ENCODE data around the gene DNASE1L3.
"Not testable (repeated sequence)": the region's sequence is repeated elsewhere in the genome, so short reads cannot be mapped to it uniquely, and the experiment has no call there.

Gene DNASE1L3

GRCh38 chr3:58210761-58211460 is at the start of gene DNASE1L3:
TSS of gene DNASE1L3 (minus strand) at chr3:58210972. CDS start at chr3:58210906, 66 bp downstream.
- Mint-ChIP-seq H3K27ac (peak within 1 kb of the TSS; percentile 80), H3K36me3 (no peaks in the 10 kb centered on the region), H3K4me3 (no peak within 1 kb of the TSS), H3K4me1 (peaks cover 49% of the 10 kb centered on the region), H3K27me3 (no peaks in the 10 kb centered on the region), H3K9me3 (no peaks in the 10 kb centered on the region)
- no peak for ATAC-seq

- peaks cover 19% of the 10 kb centered on the region for H3K4me1 Mint-ChIP-seq
- no peaks in the 10 kb centered on the region for H3K27me3 Mint-ChIP-seq
- H3K27ac Mint-ChIP-seq: peak overlapping the region; percentile 55
- peaks cover 47% of the 10 kb centered on the region for H3K36me3 Mint-ChIP-seq
- no peak overlapping the region for H3K4me3 Mint-ChIP-seq
- no peaks in the 10 kb centered on the region for H3K9me3 Mint-ChIP-seq
- ATAC-seq: peak; percentile 83
Measured at GRCh38 chr3:58260261-58260731, 49.5 kb upstream of the DNASE1L3 start.

GRCh38 chr3:58258392-58259055 is 47.8 kb upstream of the DNASE1L3 start:
- no peaks in the 10 kb centered on the region for H3K9me3 Mint-ChIP-seq
- H3K27me3 Mint-ChIP-seq: no peaks in the 10 kb centered on the region
- H3K4me1 Mint-ChIP-seq: peaks cover 19% of the 10 kb centered on the region
- peak overlapping the region; percentile 24 for H3K27ac Mint-ChIP-seq
- no peak overlapping the region for H3K4me3 Mint-ChIP-seq
- peaks cover 52% of the 10 kb centered on the region for H3K36me3 Mint-ChIP-seq
- peak; percentile 64 for ATAC-seq

GRCh38 chr3:58256511-58256910 is 45.7 kb upstream of the DNASE1L3 start:
- Mint-ChIP-seq H3K4me1 (peaks cover 19% of the 10 kb centered on the region), H3K4me3 (no peak overlapping the region), H3K27me3 (no peaks in the 10 kb centered on the region), H3K9me3 (no peaks in the 10 kb centered on the region), H3K27ac (peak overlapping the region; percentile 18), H3K36me3 (peaks cover 60% of the 10 kb centered on the region)
- no peak for ATAC-seq

- no peak overlapping the region for H3K4me3 Mint-ChIP-seq
- no peaks in the 10 kb centered on the region for H3K9me3 Mint-ChIP-seq
- no peak for ATAC-seq
- no peaks in the 10 kb centered on the region for H3K27me3 Mint-ChIP-seq
- peaks cover 64% of the 10 kb centered on the region for H3K36me3 Mint-ChIP-seq
- peak overlapping the region; percentile 18 for H3K27ac Mint-ChIP-seq
- peaks cover 19% of the 10 kb centered on the region for H3K4me1 Mint-ChIP-seq
Measured at GRCh38 chr3:58256061-58256460, 45.3 kb upstream of the DNASE1L3 start.

- no peak overlapping the region for H3K4me3 Mint-ChIP-seq
- H3K36me3 Mint-ChIP-seq: peaks cover 62% of the 10 kb centered on the region
- H3K27ac Mint-ChIP-seq: no peak overlapping the region
- ATAC-seq: no peak
- H3K9me3 Mint-ChIP-seq: no peaks in the 10 kb centered on the region
- peaks cover 26% of the 10 kb centered on the region for H3K4me1 Mint-ChIP-seq
- no peaks in the 10 kb centered on the region for H3K27me3 Mint-ChIP-seq
Measured at GRCh38 chr3:58254144-58254543, 43.4 kb upstream of the DNASE1L3 start.

- no peak overlapping the region for H3K4me3 Mint-ChIP-seq
- H3K27ac Mint-ChIP-seq: no peak overlapping the region
- H3K27me3 Mint-ChIP-seq: no peaks in the 10 kb centered on the region
- ATAC-seq: no peak
- H3K9me3 Mint-ChIP-seq: no peaks in the 10 kb centered on the region
- peaks cover 35% of the 10 kb centered on the region for H3K4me1 Mint-ChIP-seq
- H3K36me3 Mint-ChIP-seq: peaks cover 46% of the 10 kb centered on the region
Measured at GRCh38 chr3:58251631-58252035, 40.9 kb upstream of the DNASE1L3 start.

- peak overlapping the region; percentile 54 for H3K27ac Mint-ChIP-seq
Measured at GRCh38 chr3:58250093-58250707, 39.4 kb upstream of the DNASE1L3 start.

GRCh38 chr3:58249358-58250092 is 38.8 kb upstream of the DNASE1L3 start:
- peak overlapping the region; percentile 13 for H3K4me3 Mint-ChIP-seq
- peak; percentile 78 for ATAC-seq
- H3K36me3 Mint-ChIP-seq: peaks cover 36% of the 10 kb centered on the region
- H3K9me3 Mint-ChIP-seq: no peaks in the 10 kb centered on the region
- peak overlapping the region; percentile 54 for H3K27ac Mint-ChIP-seq
- peaks cover 34% of the 10 kb centered on the region for H3K4me1 Mint-ChIP-seq
- H3K27me3 Mint-ChIP-seq: no peaks in the 10 kb centered on the region

More at GRCh38 chr3:58250093-58250707, 39.4 kb upstream of the DNASE1L3 start:
- no peaks in the 10 kb centered on the region for H3K9me3 Mint-ChIP-seq
- H3K4me3 Mint-ChIP-seq: no peak overlapping the region
- H3K4me1 Mint-ChIP-seq: peaks cover 33% of the 10 kb centered on the region
- no peaks in the 10 kb centered on the region for H3K27me3 Mint-ChIP-seq
- H3K36me3 Mint-ChIP-seq: peaks cover 36% of the 10 kb centered on the region
- no peak for ATAC-seq

GRCh38 chr3:58246148-58247047 is 35.6 kb upstream of the DNASE1L3 start:
- Mint-ChIP-seq H3K27me3 (no peaks in the 10 kb centered on the region), H3K36me3 (peaks cover 27% of the 10 kb centered on the region), H3K9me3 (no peaks in the 10 kb centered on the region), H3K4me3 (no peak overlapping the region), H3K4me1 (peaks cover 55% of the 10 kb centered on the region), H3K27ac (peak overlapping the region; percentile 79)
- ATAC-seq: no peak

- no peak for ATAC-seq
- H3K9me3 Mint-ChIP-seq: no peaks in the 10 kb centered on the region
- H3K4me3 Mint-ChIP-seq: no peak overlapping the region
- peaks cover 11% of the 10 kb centered on the region for H3K36me3 Mint-ChIP-seq
- H3K4me1 Mint-ChIP-seq: peaks cover 54% of the 10 kb centered on the region
- no peak overlapping the region for H3K27ac Mint-ChIP-seq
- H3K27me3 Mint-ChIP-seq: no peaks in the 10 kb centered on the region
Measured at GRCh38 chr3:58243976-58244585, 33.3 kb upstream of the DNASE1L3 start.

GRCh38 chr3:58242860-58243259 is 32.1 kb upstream of the DNASE1L3 start:
- H3K4me3 Mint-ChIP-seq, H3K27ac Mint-ChIP-seq, H3K27me3 Mint-ChIP-seq, H3K36me3 Mint-ChIP-seq, H3K9me3 Mint-ChIP-seq, ATAC-seq: not testable (repeated sequence)
- peaks cover 52% of the 10 kb centered on the region for H3K4me1 Mint-ChIP-seq

GRCh38 chr3:58242340-58242739 is 31.6 kb upstream of the DNASE1L3 start:
- Mint-ChIP-seq H3K9me3 (no peaks in the 10 kb centered on the region), H3K4me3 (no peak overlapping the region), H3K27ac (peak overlapping the region; percentile 5), H3K4me1 (peaks cover 49% of the 10 kb centered on the region), H3K27me3 (no peaks in the 10 kb centered on the region), H3K36me3 (peaks cover 4% of the 10 kb centered on the region)
- ATAC-seq: no peak

All from stimulated activated memory B cell treated with anti-CD40 and anti-IgM and Interleukin-4, amounts not matched to agents 10 μg/mL and 1 μg/mL and 100 μg/mL, for 72 hours (primary cell).